HFF-Myc (cell line): ENCODE data around the gene TSPAN3.

ENCODE experiments used
- DNase-seq: peaks from one replicate; pipeline ENCODE4 v3.0.0-alpha.2; 2011; ENCODE audit warnings: low read depth; ENCODE audit errors: extremely low read depth
- H3K4me3 ChIP-seq: replicated peaks from 2 replicates; pipeline ENCODE4 v1.5.1; 2011; ENCODE audit warnings: low read depth, mild to moderate bottlenecking, control low read depth, low read length
- CTCF ChIP-seq: IDR thresholded peaks from 2 replicates; pipeline ENCODE4 v1.5.1; 2012; ENCODE audit warnings: mild to moderate bottlenecking, low read depth, low read length, control low read depth; ENCODE audit errors: missing control alignments

Gene TSPAN3

GRCh38 chr15:77027111-77027696 is 43.7 kb downstream of the TSPAN3 start:
- no peak for TF ChIP-seq CTCF
- H3K4me3 ChIP-seq, result no peak overlapping the region
- no peak for DNase-seq

GRCh38 chr15:77026501-77027110 is 44.3 kb downstream of the TSPAN3 start:
- no peak for TF ChIP-seq CTCF
- no peak overlapping the region for H3K4me3 ChIP-seq
- no peak for DNase-seq

GRCh38 chr15:77025941-77026411 is 44.9 kb downstream of the TSPAN3 start:
- no peak for DNase-seq
- no peak for TF ChIP-seq CTCF
- no peak overlapping the region for H3K4me3 ChIP-seq

GRCh38 chr15:77025083-77025901 is 45.6 kb downstream of the TSPAN3 start:
- no peak for TF ChIP-seq CTCF
- no peak overlapping the region for H3K4me3 ChIP-seq
- no peak for DNase-seq

- peak; percentile 96 for TF ChIP-seq CTCF
- no peak for DNase-seq
- H3K4me3 ChIP-seq, result no peak overlapping the region
These were observed 46.4 kb downstream of the TSPAN3 start for GRCh38 chr15:77024273-77025082.

GRCh38 chr15:77023576-77024272 is 47.2 kb downstream of the TSPAN3 start:
- DNase-seq, result no peak
- TF ChIP-seq CTCF, result no peak
- no peak overlapping the region for H3K4me3 ChIP-seq
